ENCODE results near the gene AUP1. TPM values are rescaled to one million over a fixed set of nuclear protein-coding genes. Genes with fewer than 3 reads are reported as not detected.

Gene AUP1
- total RNA-seq, 1 experiment from 2014 or later, result 91.5 TPM

DNA sequence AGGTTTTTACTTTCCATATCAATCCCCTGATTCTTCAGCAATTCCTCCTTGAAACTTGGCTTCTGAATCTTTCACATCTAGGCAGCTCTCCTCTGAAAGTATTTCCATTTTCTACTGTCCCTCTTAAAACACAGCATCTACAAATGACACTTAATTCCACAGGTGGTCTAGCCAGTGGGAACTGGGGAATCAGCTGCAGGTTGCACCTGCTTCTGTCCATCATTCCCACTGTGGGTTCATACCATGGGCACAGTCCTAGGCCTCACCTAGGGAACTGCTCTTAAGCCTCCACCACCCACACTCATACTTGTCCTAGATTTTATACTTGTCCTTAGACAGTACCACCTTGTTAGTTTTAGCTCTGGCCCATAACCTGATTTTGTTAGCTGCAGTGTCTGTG is 22.0 kb upstream of the AUP1 start:
- no peak for DNase-seq
- Histone ChIP-seq H2BK15ac (ENCODE audit: low read depth, low read length) (no peak overlapping the region), H3K56ac (ENCODE audit: insufficient read length, low read depth, low read length) (no peak overlapping the region), H2BK12ac (ENCODE audit: insufficient read length, low read depth, low read length) (no peak overlapping the region), H3K27me3 (ENCODE audit: insufficient read depth, low read length) (no peaks in the 10 kb centered on the region; the same call in 1 of the 2 replicates), H3K18ac (ENCODE audit: insufficient read length, low read depth, low read length) (no peak overlapping the region), H4K8ac (replicated peaks; ENCODE audit: insufficient read length, low read depth, low read length) (no peak overlapping the region), H2BK20ac (ENCODE audit: low read depth, low read length, poor library complexity, severe bottlenecking) (no peak overlapping the region), H4K20me1 (ENCODE audit: control insufficient read depth, insufficient read depth, insufficient read length) (no peaks in the 10 kb centered on the region), H3K14ac (ENCODE audit: insufficient read depth, low read length) (no peak overlapping the region), H3T11ph (ENCODE audit: low read length) (no peak overlapping the region), H2AK5ac (ENCODE audit: insufficient read length, low read length) (no peak overlapping the region), H4K5ac (ENCODE audit: insufficient read length, low read depth, low read length) (no peak overlapping the region), H3K4me2 (ENCODE audit: insufficient read depth, insufficient read length, low read length) (no peak overlapping the region), H3K27ac (ENCODE audit: insufficient read length, low read depth, low read length) (no peak overlapping the region), H3K79me2 (ENCODE audit: insufficient read depth, low read length) (0 out of 2 replicates have a peak, but pooled peaks cover 2% of the 10 kb centered on the region), H4K91ac (ENCODE audit: insufficient read length, low read depth, low read length) (no peak overlapping the region), H3K23ac (ENCODE audit: insufficient read length, low read depth, low read length) (no peak overlapping the region), H3K9ac (ENCODE audit: extremely low read depth, insufficient read length, low read length) (no peak overlapping the region), H3K9me3 (ENCODE audit: control insufficient read depth, low read depth, low read length) (no peaks in the 10 kb centered on the region), H3K4me1 (ENCODE audit: insufficient read depth, low read length) (0 out of 2 replicates have a peak, but pooled peaks cover 2% of the 10 kb centered on the region), H3K4ac (ENCODE audit: low read depth, low read length) (no peak overlapping the region), H2AFZ (ENCODE audit: low read length) (no peak overlapping the region), H3K79me1 (ENCODE audit: insufficient read depth, low read depth, low read length, poor library complexity, severe bottlenecking) (no peaks in the 10 kb centered on the region), H2BK5ac (ENCODE audit: insufficient read length, low read length) (no peak overlapping the region), H3K23me2 (ENCODE audit: insufficient read length, low read depth, low read length, poor library complexity, severe bottlenecking) (peaks cover 23% of the 10 kb centered on the region), H2BK120ac (ENCODE audit: low read depth, low read length, poor library complexity, severe bottlenecking) (no peak overlapping the region)
- Mint-ChIP-seq H3K27me3 (ENCODE audit: low read depth) (peaks cover 67% of the 10 kb centered on the region), H3K27ac (no peak overlapping the region), H3K9me3 (no peaks in the 10 kb centered on the region), H3K4me1 (peaks cover 31% of the 10 kb centered on the region in 2 experiments), H3K36me3 (ENCODE audit: insufficient read depth in 1 of 3, low read depth in 3 of 3) (peaks cover 0 to 12% (median 8%) of the 10 kb centered on the region in 3 experiments; a peak in 6 of 7 replicates), H3K4me3 (no peak overlapping the region)
- TF ChIP-seq CTCF (conservative IDR thresholded peaks at IDR 0.05), result no peak

Measured in H9 (cell line).